Measurements from ENCODE around the gene ZNF70.

GRCh38 chr22:23715806-23716375, 35.0 kb downstream of the ZNF70 start:
- no peak for TF ChIP-seq CTCF (conservative IDR thresholded peaks at IDR 0.05; ENCODE audit: low read depth, low read length)
- TF ChIP-seq EZH2 (IDR thresholded peaks at IDR 0.05; ENCODE audit: low read length, unreplicated experiment): no peak
